ENCODE results near the gene DMKN.

DMKN gene

GRCh38 chr19:35517342-35517741, 3.9 kb upstream of the DMKN start:
- H3K79me2 ChIP-seq (ENCODE audit: control insufficient read depth, insufficient read depth, low read length, poor library complexity): no peaks in the 10 kb centered on the region
- H3K18ac ChIP-seq (ENCODE audit: low read length): no peak overlapping the region
- H3K27ac ChIP-seq (ENCODE audit: low read depth, low read length): no peak overlapping the region
- H2BK5ac ChIP-seq (ENCODE audit: low read depth, low read length, poor library complexity): no peak overlapping the region
- H2AFZ ChIP-seq (ENCODE audit: insufficient read depth, low read length, poor library complexity): no peak overlapping the region
- no peaks in the 10 kb centered on the region for H3K36me3 ChIP-seq (ENCODE audit: control insufficient read depth in 1 of 2, insufficient read depth in 2 of 2, low read length in 2 of 2)
- H3K9ac ChIP-seq (ENCODE audit: low read length): no peak overlapping the region
- H3K4me3 ChIP-seq (ENCODE audit: low read depth, low read length): no peak overlapping the region
- no peaks in the 10 kb centered on the region for H3K4me1 ChIP-seq (ENCODE audit: control insufficient read depth in 1 of 2, insufficient read depth in 2 of 2, low read length in 2 of 2)
- no peak overlapping the region for H4K12ac ChIP-seq (ENCODE audit: low read depth, low read length)
- H3K14ac ChIP-seq (ENCODE audit: low read length): no peak overlapping the region
- H3K4me2 ChIP-seq (ENCODE audit: low read length): no peak overlapping the region
- no peak overlapping the region for H2BK12ac ChIP-seq (ENCODE audit: low read length)
- no peak overlapping the region for H3K4ac ChIP-seq (ENCODE audit: low read depth, low read length)
- no peak overlapping the region for H4K8ac ChIP-seq (ENCODE audit: low read depth, low read length)
- H3K23ac ChIP-seq (ENCODE audit: low read length): no peak overlapping the region
- DNase-seq: no peak
- H2AK5ac ChIP-seq (ENCODE audit: low read length): no peak overlapping the region
- no CpG with 5 or more reads among the region's 2 CpGs for WGBS (ENCODE audit: extremely low coverage, insufficient coverage, insufficient read length)
- H2BK120ac ChIP-seq (ENCODE audit: insufficient read depth, low read length, poor library complexity): no peak overlapping the region
- H3K9me3 ChIP-seq (ENCODE audit: insufficient read depth, low read depth, low read length): no peaks in the 10 kb centered on the region
- H4K91ac ChIP-seq (ENCODE audit: low read depth, low read length): no peak overlapping the region
- no peaks in the 10 kb centered on the region for H3K79me1 ChIP-seq (ENCODE audit: low read length)
- H3K27me3 ChIP-seq (ENCODE audit: insufficient read depth, low read length): no peaks in the 10 kb centered on the region

GRCh38 chr19:35516310-35516709, 2.9 kb upstream of the DMKN start:
- no peak overlapping the region for H2BK120ac ChIP-seq (ENCODE audit: insufficient read depth, low read length, poor library complexity)
- no CpG with 5 or more reads among the region's 3 CpGs for WGBS (ENCODE audit: extremely low coverage, insufficient coverage, insufficient read length)
- H3K18ac ChIP-seq (ENCODE audit: low read length): no peak overlapping the region
- H3K14ac ChIP-seq (ENCODE audit: low read length): no peak overlapping the region
- H3K4ac ChIP-seq (ENCODE audit: low read depth, low read length): no peak overlapping the region
- no peak overlapping the region for H3K9ac ChIP-seq (ENCODE audit: low read length)
- no peaks in the 10 kb centered on the region for H3K79me2 ChIP-seq (ENCODE audit: control insufficient read depth, insufficient read depth, low read length, poor library complexity)
- H3K4me1 ChIP-seq (ENCODE audit: control insufficient read depth in 1 of 2, insufficient read depth in 2 of 2, low read length in 2 of 2): no peaks in the 10 kb centered on the region
- H2AFZ ChIP-seq (ENCODE audit: insufficient read depth, low read length, poor library complexity): no peak overlapping the region
- H3K36me3 ChIP-seq (ENCODE audit: control insufficient read depth in 1 of 2, insufficient read depth in 2 of 2, low read length in 2 of 2): no peaks in the 10 kb centered on the region
- no peak overlapping the region for H4K91ac ChIP-seq (ENCODE audit: low read depth, low read length)
- no peak overlapping the region for H3K23ac ChIP-seq (ENCODE audit: low read length)
- no peak overlapping the region for H2BK5ac ChIP-seq (ENCODE audit: low read depth, low read length, poor library complexity)
- no peak overlapping the region for H3K4me3 ChIP-seq (ENCODE audit: low read depth, low read length)
- no peak overlapping the region for H4K8ac ChIP-seq (ENCODE audit: low read depth, low read length)
- no peak overlapping the region for H3K27ac ChIP-seq (ENCODE audit: low read depth, low read length)
- no peak overlapping the region for H4K12ac ChIP-seq (ENCODE audit: low read depth, low read length)
- no peak overlapping the region for H3K4me2 ChIP-seq (ENCODE audit: low read length)
- DNase-seq: no peak
- no peaks in the 10 kb centered on the region for H3K79me1 ChIP-seq (ENCODE audit: low read length)
- H3K27me3 ChIP-seq (ENCODE audit: insufficient read depth, low read length): no peaks in the 10 kb centered on the region
- H2BK12ac ChIP-seq (ENCODE audit: low read length): no peak overlapping the region
- H2AK5ac ChIP-seq (ENCODE audit: low read length): no peak overlapping the region
- H3K9me3 ChIP-seq (ENCODE audit: insufficient read depth, low read depth, low read length): peaks cover 1% of the 10 kb centered on the region

GRCh38 chr19:35514282-35514809, 897 bp upstream of the DMKN start:
- Histone ChIP-seq H2AK5ac (ENCODE audit: low read length) (no peak overlapping the region), H3K18ac (ENCODE audit: low read length) (no peak overlapping the region), H2BK120ac (ENCODE audit: insufficient read depth, low read length, poor library complexity) (no peak overlapping the region), H3K4me2 (ENCODE audit: low read length) (no peak overlapping the region), H3K14ac (ENCODE audit: low read length) (no peak overlapping the region), H3K4ac (ENCODE audit: low read depth, low read length) (no peak overlapping the region), H3K9ac (ENCODE audit: low read length) (no peak overlapping the region), H3K4me1 (ENCODE audit: control insufficient read depth in 1 of 2, insufficient read depth in 2 of 2, low read length in 2 of 2) (peaks cover 3% of the 10 kb centered on the region in 2 experiments), H3K27me3 (ENCODE audit: insufficient read depth, low read length) (no peaks in the 10 kb centered on the region), H3K79me2 (ENCODE audit: control insufficient read depth, insufficient read depth, low read length, poor library complexity) (peaks cover 4% of the 10 kb centered on the region), H4K8ac (ENCODE audit: low read depth, low read length) (no peak overlapping the region), H3K9me3 (ENCODE audit: insufficient read depth, low read depth, low read length) (peaks cover 2% of the 10 kb centered on the region), H2BK12ac (ENCODE audit: low read length) (no peak overlapping the region), H3K23ac (ENCODE audit: low read length) (no peak overlapping the region), H3K36me3 (ENCODE audit: control insufficient read depth in 1 of 2, insufficient read depth in 2 of 2, low read length in 2 of 2) (no peaks in the 10 kb centered on the region), H2BK5ac (ENCODE audit: low read depth, low read length, poor library complexity) (no peak overlapping the region), H3K4me3 (ENCODE audit: low read depth, low read length) (no peak overlapping the region), H2AFZ (ENCODE audit: insufficient read depth, low read length, poor library complexity) (no peak overlapping the region), H3K27ac (ENCODE audit: low read depth, low read length) (no peak overlapping the region), H4K91ac (ENCODE audit: low read depth, low read length) (no peak overlapping the region), H4K12ac (ENCODE audit: low read depth, low read length) (no peak overlapping the region), H3K79me1 (ENCODE audit: low read length) (peaks cover 7% of the 10 kb centered on the region)
- no peak for DNase-seq
- WGBS (ENCODE audit: extremely low coverage, insufficient coverage, insufficient read length): no CpG with 5 or more reads among the region's 20 CpGs

GRCh38 chr19:35512831-35513627, 420 bp downstream of the DMKN start:
- H4K8ac ChIP-seq (ENCODE audit: low read depth, low read length): no peak overlapping the region
- H3K18ac ChIP-seq (ENCODE audit: low read length): no peak overlapping the region
- WGBS (ENCODE audit: extremely low coverage, insufficient coverage, insufficient read length): no CpG with 5 or more reads among the region's 15 CpGs
- H3K27ac ChIP-seq (ENCODE audit: low read depth, low read length): no peak overlapping the region
- no peak overlapping the region for H3K4ac ChIP-seq (ENCODE audit: low read depth, low read length)
- no peak overlapping the region for H2BK120ac ChIP-seq (ENCODE audit: insufficient read depth, low read length, poor library complexity)
- no peaks in the 10 kb centered on the region for H3K27me3 ChIP-seq (ENCODE audit: insufficient read depth, low read length)
- H3K79me1 ChIP-seq (ENCODE audit: low read length): peaks cover 7% of the 10 kb centered on the region
- H2AK5ac ChIP-seq (ENCODE audit: low read length): no peak overlapping the region
- no peak overlapping the region for H2BK5ac ChIP-seq (ENCODE audit: low read depth, low read length, poor library complexity)
- no peak for DNase-seq
- peaks cover 3 to 5% of the 10 kb centered on the region in 2 experiments for H3K4me1 ChIP-seq (ENCODE audit: control insufficient read depth in 1 of 2, insufficient read depth in 2 of 2, low read length in 2 of 2)
- no peak overlapping the region for H3K4me2 ChIP-seq (ENCODE audit: low read length)
- H3K9ac ChIP-seq (ENCODE audit: low read length): no peak overlapping the region
- peaks cover 2% of the 10 kb centered on the region for H3K9me3 ChIP-seq (ENCODE audit: insufficient read depth, low read depth, low read length)
- H3K4me3 ChIP-seq (ENCODE audit: low read depth, low read length): no peak overlapping the region
- peaks cover 4% of the 10 kb centered on the region for H3K79me2 ChIP-seq (ENCODE audit: control insufficient read depth, insufficient read depth, low read length, poor library complexity)
- peaks cover 0 to under 1% of the 10 kb centered on the region in 2 experiments for H3K36me3 ChIP-seq (ENCODE audit: control insufficient read depth in 1 of 2, insufficient read depth in 2 of 2, low read length in 2 of 2)
- H2BK12ac ChIP-seq (ENCODE audit: low read length): no peak overlapping the region
- no peak overlapping the region for H2AFZ ChIP-seq (ENCODE audit: insufficient read depth, low read length, poor library complexity)
- H3K14ac ChIP-seq (ENCODE audit: low read length): no peak overlapping the region
- H4K12ac ChIP-seq (ENCODE audit: low read depth, low read length): no peak overlapping the region
- H3K23ac ChIP-seq (ENCODE audit: low read length): no peak overlapping the region
- H4K91ac ChIP-seq (ENCODE audit: low read depth, low read length): no peak overlapping the region
